GM20000 (cell line): ENCODE results near the gene ATMIN.

Source experiments
- DNase-seq: peaks from one replicate; pipeline ENCODE4 v3.0.0; 2012; ENCODE audit warnings: low spot score
- CTCF ChIP-seq: IDR thresholded peaks from 2 replicates; pipeline ENCODE4 v1.5.1; 2012; ENCODE audit warnings: mild to moderate bottlenecking, control low read depth; ENCODE audit errors: extremely low read depth, missing control alignments

ATMIN gene

GRCh38 chr16:81035398-81035974 lies at the start of gene ATMIN:
TSS of gene ATMIN (plus strand) at chr16:81035842. CDS start at chr16:81035871, 29 bp downstream.
- DNase-seq, result peak; percentile 99
- TF ChIP-seq CTCF, result peak; percentile 99

GRCh38 chr16:80986557-80986956 lies 49.1 kb upstream of the ATMIN start:
- TF ChIP-seq CTCF, result no peak
- DNase-seq, result no peak

GRCh38 chr16:80988756-80989155 lies 46.9 kb upstream of the ATMIN start:
- TF ChIP-seq CTCF, result no peak
- no peak for DNase-seq

GRCh38 chr16:80989801-80990200 lies 45.8 kb upstream of the ATMIN start:
- no peak for DNase-seq
- TF ChIP-seq CTCF, result no peak

GRCh38 chr16:80990577-80990976 lies 45.1 kb upstream of the ATMIN start:
- no peak for DNase-seq
- TF ChIP-seq CTCF, result no peak

GRCh38 chr16:80990978-80991377 lies 44.7 kb upstream of the ATMIN start:
- no peak for TF ChIP-seq CTCF
- DNase-seq, result no peak

- TF ChIP-seq CTCF, result no peak
Measured at GRCh38 chr16:80991792-80992430, 43.7 kb upstream of the ATMIN start.

More at GRCh38 chr16:80991792-80992430, 43.7 kb upstream of the ATMIN start:
- no peak for DNase-seq
